Omental fat pad (tissue), 4 donors: ENCODE measurements around the gene ANKS1B. TPM values are rescaled to one million over a fixed set of nuclear protein-coding genes. Genes with fewer than 3 reads are reported as not detected.
"Not testable (repeated sequence)": the region's sequence is repeated elsewhere in the genome, so short reads cannot be mapped to it uniquely, and the experiment has no call there.

Experiments
- ATAC-seq: fragments of 150-250 bp; one replicate; pipeline ENCODE4 v1.9.1; 2016; ENCODE audit warnings: mild to moderate bottlenecking, moderate library complexity; ENCODE audit not compliant: low FRiP score
- DNase-seq: peaks from one replicate; pipeline ENCODE4 v3.0.0-alpha.2; 2019; ENCODE audit warnings: low spot score
- total RNA-seq, 4 donors: library from RNA; depleted of rRNA; stranded (reverse); fragments of >200 nt; gene quantifications; one replicate each; pipeline ENCODE4 v1.1.0, GENCODE V29; 2016
- TF ChIP-seq, protein P1 (sequence below), 3 donors: fragments of 450-650 bp; IDR thresholded peaks; one replicate each; pipeline ENCODE4 v1.5.1; 2016 to 2017; ENCODE audit warnings: antibody characterized with exemption in 3 of 3, mild to moderate bottlenecking in 3 of 3, moderate library complexity in 2 of 3

Gene ANKS1B
- total RNA-seq, 4 donors from 2014 or later: 5.5 to 26.4 (median 7.6) TPM

DNA sequence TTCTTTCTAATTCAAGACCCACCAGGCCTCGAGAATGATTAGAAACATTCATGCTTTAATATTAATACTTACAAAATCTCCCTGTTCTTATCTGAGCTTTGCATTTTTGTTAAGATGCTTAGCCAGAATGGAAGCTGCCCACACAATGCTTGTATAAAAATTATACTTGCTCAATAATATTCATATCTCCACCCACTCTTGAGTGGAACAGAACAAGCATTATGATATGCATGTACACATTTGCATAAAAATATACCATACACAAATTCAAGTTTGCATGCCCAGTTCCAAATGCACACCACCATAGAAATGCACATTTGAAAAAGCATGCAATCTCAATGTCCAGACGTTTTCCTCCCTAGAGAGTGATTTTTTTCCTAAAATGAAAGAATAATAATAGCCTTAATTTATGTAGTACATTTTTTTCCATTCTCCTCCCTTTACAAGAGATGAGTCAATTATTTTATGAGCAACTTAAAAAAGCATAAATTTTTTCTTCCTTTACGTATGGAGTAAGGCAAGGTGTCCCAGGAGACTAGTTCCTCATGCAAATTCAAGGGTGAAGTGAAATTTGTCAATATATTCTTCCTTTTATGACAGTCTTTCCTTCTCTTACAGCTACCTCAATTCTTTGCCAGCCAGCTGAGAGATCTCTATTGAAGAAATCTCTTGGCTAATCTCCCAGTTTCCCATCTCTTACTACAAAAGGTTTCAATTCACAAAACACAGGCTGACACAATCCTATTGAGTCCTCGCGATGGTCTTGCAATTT is 650.3 kb downstream of the ANKS1B start:
- no peak for DNase-seq
- TF ChIP-seq, protein P1, sequence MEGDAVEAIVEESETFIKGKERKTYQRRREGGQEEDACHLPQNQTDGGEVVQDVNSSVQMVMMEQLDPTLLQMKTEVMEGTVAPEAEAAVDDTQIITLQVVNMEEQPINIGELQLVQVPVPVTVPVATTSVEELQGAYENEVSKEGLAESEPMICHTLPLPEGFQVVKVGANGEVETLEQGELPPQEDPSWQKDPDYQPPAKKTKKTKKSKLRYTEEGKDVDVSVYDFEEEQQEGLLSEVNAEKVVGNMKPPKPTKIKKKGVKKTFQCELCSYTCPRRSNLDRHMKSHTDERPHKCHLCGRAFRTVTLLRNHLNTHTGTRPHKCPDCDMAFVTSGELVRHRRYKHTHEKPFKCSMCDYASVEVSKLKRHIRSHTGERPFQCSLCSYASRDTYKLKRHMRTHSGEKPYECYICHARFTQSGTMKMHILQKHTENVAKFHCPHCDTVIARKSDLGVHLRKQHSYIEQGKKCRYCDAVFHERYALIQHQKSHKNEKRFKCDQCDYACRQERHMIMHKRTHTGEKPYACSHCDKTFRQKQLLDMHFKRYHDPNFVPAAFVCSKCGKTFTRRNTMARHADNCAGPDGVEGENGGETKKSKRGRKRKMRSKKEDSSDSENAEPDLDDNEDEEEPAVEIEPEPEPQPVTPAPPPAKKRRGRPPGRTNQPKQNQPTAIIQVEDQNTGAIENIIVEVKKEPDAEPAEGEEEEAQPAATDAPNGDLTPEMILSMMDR (IDR thresholded peaks at IDR 0.05): no peak
- no peak for ATAC-seq

DNA sequence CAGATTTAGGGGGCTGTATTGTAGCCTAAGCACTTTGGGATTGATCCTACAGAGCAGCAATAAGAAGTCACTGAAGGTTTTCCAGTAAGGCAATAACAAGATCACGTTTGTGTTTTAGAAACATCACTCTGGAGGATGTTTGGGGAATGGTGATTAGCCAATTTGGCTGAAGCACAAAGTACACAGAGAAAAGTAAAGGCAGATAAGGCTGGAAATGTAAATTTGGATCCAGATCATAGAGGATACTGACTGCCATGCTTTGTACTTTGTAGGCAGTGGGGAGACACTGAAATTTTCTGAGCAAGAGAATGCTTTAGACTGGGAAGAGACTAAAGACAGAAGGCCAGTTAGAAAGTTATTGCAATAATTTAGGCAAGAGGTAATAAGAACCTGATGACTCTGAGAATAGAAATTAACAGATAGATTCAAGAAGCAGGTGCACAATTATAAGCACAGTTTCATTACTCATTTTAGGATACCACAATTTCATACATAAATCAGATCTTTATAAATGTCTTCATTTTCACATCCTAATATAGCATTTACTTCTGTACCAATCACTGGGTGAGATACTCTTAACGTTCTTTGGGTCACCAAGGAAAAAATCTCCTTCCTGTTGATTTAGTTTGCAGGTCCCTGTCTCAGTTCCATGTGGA is 651.7 kb downstream of the ANKS1B start:
- TF ChIP-seq, protein P1 (IDR thresholded peaks at IDR 0.05): no peak
- DNase-seq: no peak
- no peak for ATAC-seq

DNA sequence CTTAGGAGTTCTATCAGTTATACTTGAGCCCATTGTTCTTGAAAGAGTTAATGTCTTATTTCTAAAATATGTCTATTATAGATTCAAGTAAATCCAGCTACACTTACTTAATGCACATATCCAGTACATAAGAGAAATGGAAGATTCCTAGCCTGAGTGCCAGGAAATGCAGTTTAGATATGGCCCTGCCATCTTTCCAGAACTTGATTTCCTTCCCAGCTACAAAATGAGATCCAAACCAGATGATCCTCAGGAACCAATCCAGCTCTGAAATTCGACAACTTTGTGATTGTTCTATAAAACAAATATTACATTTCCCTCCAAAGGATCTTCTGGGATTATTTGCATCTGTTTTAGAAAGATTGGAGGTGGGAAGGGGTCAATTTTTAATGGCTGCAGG is 654.5 kb downstream of the ANKS1B start:
- DNase-seq (no peak), ATAC-seq (no peak)
- TF ChIP-seq, protein P1 (IDR thresholded peaks at IDR 0.05): no peak

DNA sequence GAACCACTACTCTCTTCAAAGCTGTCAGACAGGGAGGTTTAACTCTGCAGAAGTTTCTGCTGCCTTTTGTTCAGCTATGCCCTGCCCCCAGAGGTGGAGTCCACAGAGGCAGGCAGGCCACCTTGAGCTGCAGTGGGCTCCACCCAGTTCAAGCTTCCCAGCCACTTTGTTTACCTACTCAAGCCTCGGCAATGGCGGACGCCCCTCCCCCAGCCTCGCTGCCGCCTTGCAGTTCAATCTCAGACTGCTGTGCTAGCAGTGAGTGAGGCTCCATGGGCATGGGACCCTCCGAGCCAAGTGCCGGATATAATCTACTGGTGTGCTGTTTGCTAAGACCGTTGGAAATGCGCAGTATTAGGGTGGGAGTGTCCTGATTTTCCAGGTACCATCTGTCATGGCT is 663.5 kb downstream of the ANKS1B start:
- not testable (repeated sequence) for ATAC-seq

DNA sequence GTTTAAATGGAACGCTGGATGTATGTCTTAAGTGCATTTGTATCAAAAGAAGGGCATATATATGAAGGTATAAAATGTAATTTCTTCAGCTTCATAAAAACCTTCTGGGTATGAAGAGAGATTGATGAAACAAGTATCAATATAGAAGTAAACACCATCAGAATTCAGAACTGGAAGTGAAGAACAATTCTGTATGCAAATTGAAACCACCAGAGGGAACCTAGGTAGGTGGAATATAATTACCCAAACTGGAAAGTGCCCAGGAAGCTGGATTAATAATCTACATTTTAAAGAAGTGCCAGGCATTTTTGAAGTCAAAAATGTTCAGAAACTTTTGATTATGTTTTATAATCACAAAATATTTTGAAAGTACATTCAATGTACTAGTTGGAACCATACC is 673.4 kb downstream of the ANKS1B start:
- ATAC-seq (no peak), DNase-seq (no peak)

More for the DNA sequence above, 663.5 kb downstream of the ANKS1B start:
- not testable (repeated sequence) for DNase-seq

DNA sequence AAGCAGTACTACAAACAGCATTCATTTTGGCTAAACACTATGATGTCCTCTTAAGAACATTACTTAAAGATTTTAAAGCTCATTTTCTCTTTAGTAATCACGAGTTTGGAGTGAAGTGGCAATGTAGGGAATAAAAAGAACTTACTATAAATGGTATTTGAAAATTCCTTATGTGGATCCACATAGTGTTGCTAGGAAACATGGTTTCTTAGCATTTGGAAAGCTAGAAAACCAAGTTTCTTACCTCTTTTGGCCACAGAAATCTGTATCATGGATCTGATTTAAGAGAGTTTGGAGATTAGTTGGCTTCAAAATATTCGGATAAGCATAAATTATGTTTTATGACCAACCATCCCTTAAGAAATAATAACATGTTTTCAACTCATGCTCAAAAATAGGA is 674.9 kb downstream of the ANKS1B start:
- ATAC-seq (no peak), DNase-seq (no peak)
- TF ChIP-seq, protein P1 (IDR thresholded peaks at IDR 0.05): no peak

More for the DNA sequence above, 673.4 kb downstream of the ANKS1B start:
- TF ChIP-seq, protein P1 (IDR thresholded peaks at IDR 0.05): no peak

DNA sequence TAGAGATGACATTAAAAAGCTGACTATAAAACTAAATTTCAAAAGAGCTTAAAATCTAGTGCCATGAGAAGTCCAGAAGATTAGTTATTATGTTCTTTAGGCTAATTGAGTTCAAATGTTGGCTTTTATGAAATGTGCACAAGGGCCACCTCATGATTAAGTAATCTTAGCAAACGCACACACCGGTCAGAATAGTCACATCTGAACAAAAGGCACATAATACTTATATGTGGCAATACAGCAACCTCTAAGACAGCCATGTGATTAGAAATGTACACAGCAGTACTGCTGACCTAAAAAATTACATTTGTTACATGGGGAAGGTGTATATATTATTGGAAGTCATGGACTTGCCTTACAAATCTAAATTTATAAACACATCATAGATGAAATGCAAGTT is 681.9 kb downstream of the ANKS1B start:
- ATAC-seq (no peak), DNase-seq (no peak)
- TF ChIP-seq, protein P1 (IDR thresholded peaks at IDR 0.05): no peak
